Upper lobe of left lung (tissue), 6 donors: ENCODE measurements around the gene SEC61G. TPM values are rescaled to one million over a fixed set of nuclear protein-coding genes. Genes with fewer than 3 reads are reported as not detected.
A peak's percentile ranks its signal among the peaks of the same experiment; 100 is the strongest.

Source experiments
- ATAC-seq, 2 donors: fragments of 200-7000 bp; cut with Tn5 transposase; one replicate each; pipeline ENCODE4 v1.9.1; 2022; ENCODE audit warnings: mild to moderate bottlenecking in 2 of 2, moderate library complexity in 2 of 2; ENCODE audit not compliant: low FRiP score in 2 of 2
- DNase-seq, 2 donors: peaks; one replicate each; pipeline ENCODE4 v3.0.0-alpha.2; 2019 to 2020
- H3K27ac ChIP-seq, 4 donors: fragments of 200-600 bp; sonication (generic); one replicate each; pipeline ENCODE4 v1.5.1; 2016 to 2019
- H3K27me3 ChIP-seq, 4 donors: fragments of 200-600 bp; sonication (generic); one replicate each; pipeline ENCODE4 v1.5.1; 2017 to 2019
- H3K36me3 ChIP-seq, 4 donors: fragments of 200-600 bp; sonication (generic); one replicate each; pipeline ENCODE4 v1.5.1; 2016 to 2019
- H3K4me1 ChIP-seq, 4 donors: fragments of 200-600 bp; sonication (generic); one replicate each; pipeline ENCODE4 v1.5.1; 2018 to 2019
- H3K4me3 ChIP-seq, 4 donors: fragments of 200-600 bp; sonication (generic); one replicate each; pipeline ENCODE4 v1.5.1; 2017 to 2019; ENCODE audit warnings: mild to moderate bottlenecking in 2 of 4, moderate library complexity in 1 of 4
- H3K9me3 ChIP-seq, 4 donors: fragments of 200-600 bp; sonication (generic); one replicate each; pipeline ENCODE4 v1.5.1; 2018 to 2019
- EP300 ChIP-seq, 4 donors: sonication (generic); formaldehyde crosslinking; IDR thresholded peaks; one replicate each; pipeline ENCODE4 v1.5.1; 2017; ENCODE audit warnings: antibody characterized with exemption in 4 of 4, control low read depth in 2 of 4
- POLR2A ChIP-seq, 4 donors: fragments of 450-650 bp; IDR thresholded peaks; one replicate each; pipeline ENCODE4 v1.5.1; 2016 to 2017; ENCODE audit warnings: antibody characterized with exemption in 4 of 4, mild to moderate bottlenecking in 2 of 4
- POLR2AphosphoS5 ChIP-seq, 2 donors: sonication (generic); formaldehyde crosslinking; IDR thresholded peaks; one replicate each; pipeline ENCODE4 v1.5.1; 2017; ENCODE audit warnings: antibody characterized with exemption in 2 of 2
- WGBS, 2 donors: methylation state at CpG; one replicate each; pipeline ENCODE4 v1.1.5; 2017 to 2018; 5-methylcytosine and 5-hydroxymethylcytosine counted together
- total RNA-seq, 6 donors: library from RNA; depleted of rRNA in 4 of 6; stranded (reverse); fragments of >200 nt in 4 of 6; gene quantifications; one replicate each; pipeline versions ENCODE4 v1.1.0 to v1.2.1, GENCODE V29; 2016 to 2021
- TF ChIP-seq, protein P1 (sequence below), 6 experiments: fragments of 450-650 bp in 4 of 6; fragments of 200-600 bp in 2 of 6; sonication (generic) in 2 of 6; IDR thresholded peaks; one replicate each; pipeline ENCODE4 v1.5.1; 2016 to 2019; ENCODE audit warnings: antibody characterized with exemption in 6 of 6
- donor health status: DM: no; HTN: no; CAD: no; lungs with moderate emphysema.
- donor health status: DM: no; HTN: yes; CAD: no; lungs with severe emphysema.

Gene SEC61G
- total RNA-seq, 6 donors from 2014 or later: 25.1 to 201 (median 92.5) TPM

DNA sequence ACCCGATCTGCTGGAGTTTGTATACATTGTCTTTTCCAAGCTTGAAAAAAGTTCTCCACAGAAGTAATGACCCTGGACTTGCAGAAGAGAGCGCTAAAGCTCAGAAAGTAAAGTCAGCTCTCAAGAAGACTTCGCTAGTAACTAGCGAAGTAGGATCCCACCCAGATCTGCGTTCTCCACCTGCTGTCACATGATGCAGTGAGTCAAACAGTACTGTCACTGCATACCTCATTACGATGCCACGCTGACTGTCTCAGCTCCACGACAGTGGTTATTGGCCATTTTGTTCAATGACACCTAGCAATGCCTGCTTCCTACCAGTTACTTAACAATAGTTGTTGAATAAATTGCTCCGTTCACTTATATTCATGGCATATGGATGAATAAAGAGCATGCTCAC, 29.7 kb upstream of the SEC61G start:
- Histone ChIP-seq H3K4me3 (no peak overlapping the region), H3K27me3 (no peaks in the 10 kb centered on the region), H3K9me3 (no peaks in the 10 kb centered on the region), H3K4me1 (peaks cover 4 to 7% (median 4%) of the 10 kb centered on the region in 4 donors), H3K27ac (no peak overlapping the region), H3K36me3 (no peaks in the 10 kb centered on the region)
- DNase-seq (peak in 1 of 2 donors; percentile 25), ATAC-seq (peak; percentile 44 to 91)
- no peak for TF ChIP-seq POLR2A (IDR thresholded peaks at IDR 0.05)
- TF ChIP-seq, protein P1, sequence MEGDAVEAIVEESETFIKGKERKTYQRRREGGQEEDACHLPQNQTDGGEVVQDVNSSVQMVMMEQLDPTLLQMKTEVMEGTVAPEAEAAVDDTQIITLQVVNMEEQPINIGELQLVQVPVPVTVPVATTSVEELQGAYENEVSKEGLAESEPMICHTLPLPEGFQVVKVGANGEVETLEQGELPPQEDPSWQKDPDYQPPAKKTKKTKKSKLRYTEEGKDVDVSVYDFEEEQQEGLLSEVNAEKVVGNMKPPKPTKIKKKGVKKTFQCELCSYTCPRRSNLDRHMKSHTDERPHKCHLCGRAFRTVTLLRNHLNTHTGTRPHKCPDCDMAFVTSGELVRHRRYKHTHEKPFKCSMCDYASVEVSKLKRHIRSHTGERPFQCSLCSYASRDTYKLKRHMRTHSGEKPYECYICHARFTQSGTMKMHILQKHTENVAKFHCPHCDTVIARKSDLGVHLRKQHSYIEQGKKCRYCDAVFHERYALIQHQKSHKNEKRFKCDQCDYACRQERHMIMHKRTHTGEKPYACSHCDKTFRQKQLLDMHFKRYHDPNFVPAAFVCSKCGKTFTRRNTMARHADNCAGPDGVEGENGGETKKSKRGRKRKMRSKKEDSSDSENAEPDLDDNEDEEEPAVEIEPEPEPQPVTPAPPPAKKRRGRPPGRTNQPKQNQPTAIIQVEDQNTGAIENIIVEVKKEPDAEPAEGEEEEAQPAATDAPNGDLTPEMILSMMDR (IDR thresholded peaks at IDR 0.05): peak; percentile 49 to 72 (median 59)
- 11 to 14% methylated on average over 8 to 9 of the region's 9 CpGs for WGBS, 2 donors

DNA sequence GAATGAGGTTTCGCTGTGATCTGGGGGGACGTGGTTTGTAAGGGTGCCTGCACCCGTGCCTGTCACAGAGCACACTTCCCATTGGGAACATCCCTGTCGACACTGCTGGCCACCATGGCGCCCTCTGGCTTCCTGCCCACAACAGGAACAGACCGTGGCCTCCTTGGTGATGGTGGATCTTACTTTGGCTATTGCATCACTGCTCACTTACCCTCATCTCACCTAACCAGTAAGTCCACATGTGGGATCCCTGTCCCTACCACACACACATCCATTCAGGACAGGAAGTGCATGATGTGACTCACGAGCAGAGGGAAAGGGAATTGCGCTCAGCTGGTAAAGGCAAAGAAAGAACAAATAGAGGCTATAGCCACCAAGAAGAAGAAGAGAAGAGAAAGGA, 26.2 kb upstream of the SEC61G start:
- no peaks in the 10 kb centered on the region for H3K36me3 ChIP-seq
- TF ChIP-seq EP300 (IDR thresholded peaks at IDR 0.05) (no peak), POLR2A (IDR thresholded peaks at IDR 0.05) (no peak)
- TF ChIP-seq, protein P1 (IDR thresholded peaks at IDR 0.05): no peak
- H3K4me1 ChIP-seq: peaks cover 4 to 7% (median 4%) of the 10 kb centered on the region in 4 donors
- no peak overlapping the region for H3K4me3 ChIP-seq
- H3K9me3 ChIP-seq: no peaks in the 10 kb centered on the region
- WGBS, 2 donors: 76 to 78% methylated on average over 8 of the region's 8 CpGs
- DNase-seq (no peak), ATAC-seq (no peak)
- no peaks in the 10 kb centered on the region for H3K27me3 ChIP-seq
- H3K27ac ChIP-seq: no peak overlapping the region

DNA sequence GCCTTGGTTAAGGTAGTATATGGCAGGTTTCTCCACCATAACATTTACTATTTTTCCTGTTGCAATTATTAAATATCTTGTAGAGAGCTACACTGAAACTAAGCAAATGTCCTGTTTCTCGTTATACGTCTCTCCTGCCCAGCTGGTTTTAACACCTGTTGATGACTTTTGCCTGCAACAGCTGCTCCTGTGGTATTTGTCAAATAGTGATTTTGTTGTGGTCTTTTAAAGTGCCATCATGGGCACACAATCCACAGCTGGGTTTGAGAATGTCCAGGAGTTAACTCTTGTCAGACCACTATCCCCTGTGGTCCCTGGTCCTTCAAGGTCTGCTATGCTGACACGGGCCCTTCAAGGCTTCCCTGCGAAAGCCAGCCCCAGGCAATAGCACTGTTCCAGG, 24.9 kb upstream of the SEC61G start:
- ATAC-seq (no peak), DNase-seq (no peak)
- no peaks in the 10 kb centered on the region for H3K9me3 ChIP-seq
- TF ChIP-seq, protein P1 (IDR thresholded peaks at IDR 0.05): no peak
- TF ChIP-seq POLR2AphosphoS5 (IDR thresholded peaks at IDR 0.05): no peak
- TF ChIP-seq POLR2A (IDR thresholded peaks at IDR 0.05): no peak
- no peak for TF ChIP-seq EP300 (IDR thresholded peaks at IDR 0.05)
- no peaks in the 10 kb centered on the region for H3K36me3 ChIP-seq
- H3K4me3 ChIP-seq: no peak overlapping the region
- no peak overlapping the region for H3K27ac ChIP-seq
- H3K27me3 ChIP-seq: no peaks in the 10 kb centered on the region
- H3K4me1 ChIP-seq: peaks cover 3 to 7% (median 4%) of the 10 kb centered on the region in 4 donors
- 85 to 94% methylated on average over 4 of the region's 4 CpGs for WGBS, 2 donors

DNA sequence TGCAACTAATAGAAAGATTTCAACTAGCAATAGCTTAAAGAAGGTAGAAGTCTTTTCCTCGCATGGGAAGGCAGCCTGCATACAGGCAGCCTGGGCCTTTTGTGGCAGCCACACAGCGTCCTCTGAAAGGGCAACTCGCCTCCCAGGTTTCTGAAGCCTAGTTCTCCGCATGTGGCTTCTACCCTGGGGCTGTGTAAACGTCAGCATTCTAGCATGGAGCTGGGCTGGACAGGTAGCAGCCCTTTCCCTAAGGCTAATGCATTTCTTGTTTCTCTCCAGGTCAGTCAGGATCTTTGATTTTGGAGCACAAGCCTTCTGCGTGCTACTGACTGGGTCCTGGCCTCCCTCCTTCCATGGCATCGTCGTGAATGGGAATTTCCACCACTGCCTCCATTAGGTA, 23.8 kb upstream of the SEC61G start:
- no peak for DNase-seq
- Histone ChIP-seq H3K4me1 (no peaks in the 10 kb centered on the region), H3K9me3 (no peaks in the 10 kb centered on the region), H3K4me3 (no peak overlapping the region), H3K27me3 (no peaks in the 10 kb centered on the region), H3K27ac (no peak overlapping the region), H3K36me3 (no peaks in the 10 kb centered on the region)
- TF ChIP-seq EP300 (IDR thresholded peaks at IDR 0.05): no peak
- no peak for TF ChIP-seq POLR2AphosphoS5 (IDR thresholded peaks at IDR 0.05)
- 87% methylated on average over 8 of the region's 8 CpGs for WGBS, 2 donors
- ATAC-seq: no peak

DNA sequence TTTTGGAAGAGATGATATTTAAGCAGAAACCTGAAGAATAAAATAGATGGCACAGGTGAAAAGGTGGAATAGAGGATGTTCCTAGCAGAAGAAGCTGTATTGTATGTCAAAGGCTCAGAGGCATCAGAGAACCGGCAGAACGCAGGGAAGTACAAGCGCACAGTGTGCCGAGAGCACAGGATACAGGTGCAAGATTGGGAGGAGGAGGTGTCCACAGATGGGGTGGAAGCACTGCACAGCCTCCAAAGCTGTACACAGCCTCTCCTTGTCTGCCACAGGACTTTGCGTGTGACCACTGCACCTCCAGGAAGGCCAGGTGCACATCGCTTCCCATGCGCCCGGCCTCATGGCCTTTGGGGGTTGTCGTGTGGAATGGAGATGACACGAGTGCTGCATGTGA, 23.3 kb upstream of the SEC61G start:
- ATAC-seq: peak in 1 of 2 donors; percentile 65
- DNase-seq: no peak
- TF ChIP-seq, protein P1 (IDR thresholded peaks at IDR 0.05): no peak
- TF ChIP-seq EP300 (IDR thresholded peaks at IDR 0.05) (no peak), POLR2AphosphoS5 (IDR thresholded peaks at IDR 0.05) (no peak)
- Histone ChIP-seq H3K4me1 (no peaks in the 10 kb centered on the region), H3K36me3 (no peaks in the 10 kb centered on the region), H3K4me3 (no peak overlapping the region), H3K9me3 (no peaks in the 10 kb centered on the region), H3K27ac (no peak overlapping the region), H3K27me3 (no peaks in the 10 kb centered on the region)
- 94 to 97% methylated on average over 9 to 10 of the region's 10 CpGs for WGBS, 2 donors
